ENCODE results near the gene ROR2. TPM values are rescaled to one million over a fixed set of nuclear protein-coding genes. Genes with fewer than 3 reads are reported as not detected.

Gene ROR2
- total RNA-seq, 3 donors from 2014 or later, result 3.9 to 56.0 (median 6.5) TPM

- intact Hi-C loops (cut with DNase I, micrococcal nuclease), result no loop called here
- TF ChIP-seq, protein P1, sequence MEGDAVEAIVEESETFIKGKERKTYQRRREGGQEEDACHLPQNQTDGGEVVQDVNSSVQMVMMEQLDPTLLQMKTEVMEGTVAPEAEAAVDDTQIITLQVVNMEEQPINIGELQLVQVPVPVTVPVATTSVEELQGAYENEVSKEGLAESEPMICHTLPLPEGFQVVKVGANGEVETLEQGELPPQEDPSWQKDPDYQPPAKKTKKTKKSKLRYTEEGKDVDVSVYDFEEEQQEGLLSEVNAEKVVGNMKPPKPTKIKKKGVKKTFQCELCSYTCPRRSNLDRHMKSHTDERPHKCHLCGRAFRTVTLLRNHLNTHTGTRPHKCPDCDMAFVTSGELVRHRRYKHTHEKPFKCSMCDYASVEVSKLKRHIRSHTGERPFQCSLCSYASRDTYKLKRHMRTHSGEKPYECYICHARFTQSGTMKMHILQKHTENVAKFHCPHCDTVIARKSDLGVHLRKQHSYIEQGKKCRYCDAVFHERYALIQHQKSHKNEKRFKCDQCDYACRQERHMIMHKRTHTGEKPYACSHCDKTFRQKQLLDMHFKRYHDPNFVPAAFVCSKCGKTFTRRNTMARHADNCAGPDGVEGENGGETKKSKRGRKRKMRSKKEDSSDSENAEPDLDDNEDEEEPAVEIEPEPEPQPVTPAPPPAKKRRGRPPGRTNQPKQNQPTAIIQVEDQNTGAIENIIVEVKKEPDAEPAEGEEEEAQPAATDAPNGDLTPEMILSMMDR (IDR thresholded peaks at IDR 0.05), result no peak
- no peak for DNase-seq
- Histone ChIP-seq H3K36me3 (ENCODE audit: low read depth) (no peaks in the 10 kb centered on the region), H3K9me3 (no peaks in the 10 kb centered on the region), H3K4me1 (ENCODE audit: low read depth) (no peaks in the 10 kb centered on the region), H3K4me3 (no peak overlapping the region)
- ATAC-seq, result no peak
Measured at GRCh38 chr9:91867740-91868139, 82.3 kb downstream of the ROR2 start.

DNA sequence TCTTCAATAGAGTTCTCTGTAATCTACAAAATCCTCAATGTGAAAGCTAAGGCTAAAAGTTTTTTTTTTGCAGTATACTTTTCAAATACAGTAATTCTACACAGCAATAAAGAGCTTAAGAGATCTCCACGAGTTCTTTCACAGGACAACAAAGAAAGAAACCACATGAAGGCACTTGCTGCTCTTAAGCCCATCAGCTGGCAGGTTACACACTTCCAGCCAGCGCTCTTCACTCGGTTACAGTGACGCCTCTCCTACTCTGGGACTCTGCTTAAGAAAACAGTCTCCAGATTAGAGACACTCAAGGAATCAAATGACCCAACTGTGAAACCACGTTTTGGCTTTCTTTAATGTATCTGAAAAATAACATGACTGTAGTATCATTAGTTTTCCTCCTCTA is 85.0 kb downstream of the ROR2 start:
- intact Hi-C loops (cut with DNase I, micrococcal nuclease), result no loop called here
- Histone ChIP-seq H3K9me3 (no peaks in the 10 kb centered on the region), H3K36me3 (ENCODE audit: low read depth) (no peaks in the 10 kb centered on the region), H3K4me1 (ENCODE audit: low read depth) (no peaks in the 10 kb centered on the region), H3K4me3 (no peak overlapping the region)
- TF ChIP-seq, protein P1 (IDR thresholded peaks at IDR 0.05), result no peak
- DNase-seq (no peak), ATAC-seq (no peak)

GRCh38 chr9:91864380-91864779 is 85.6 kb downstream of the ROR2 start:
- ATAC-seq, result no peak
- no peaks in the 10 kb centered on the region for H3K4me1 ChIP-seq (ENCODE audit: low read depth)
- no peaks in the 10 kb centered on the region for H3K36me3 ChIP-seq (ENCODE audit: low read depth)
- no peak for DNase-seq
- TF ChIP-seq, protein P1 (IDR thresholded peaks at IDR 0.05), result no peak
- intact Hi-C loops (cut with DNase I, micrococcal nuclease), result no loop called here
- H3K9me3 ChIP-seq, result no peaks in the 10 kb centered on the region
- no peak overlapping the region for H3K4me3 ChIP-seq

DNA sequence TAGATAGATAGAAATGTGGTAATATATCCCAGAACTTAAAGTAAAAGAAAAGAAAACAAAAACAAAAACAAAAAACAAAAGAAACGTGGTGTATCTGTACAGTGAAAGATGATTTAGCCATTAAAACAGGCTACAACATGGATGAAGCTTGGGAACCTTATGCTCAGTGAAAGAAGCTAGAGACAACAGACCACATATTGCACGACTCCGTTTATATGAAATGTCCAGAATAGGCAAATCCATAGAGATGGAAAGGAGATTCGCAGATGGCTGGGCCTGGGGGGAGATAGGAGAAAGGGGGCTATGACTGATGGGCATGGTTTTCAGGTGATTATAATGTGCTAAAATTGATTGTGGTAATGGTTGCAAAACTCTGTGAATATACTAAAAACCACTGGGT is 86.6 kb downstream of the ROR2 start:
- intact Hi-C loops (cut with DNase I, micrococcal nuclease), result no loop called here
- H3K4me1 ChIP-seq (ENCODE audit: low read depth), result no peaks in the 10 kb centered on the region
- no peaks in the 10 kb centered on the region for H3K9me3 ChIP-seq
- TF ChIP-seq, protein P1 (IDR thresholded peaks at IDR 0.05), result no peak
- no peaks in the 10 kb centered on the region for H3K36me3 ChIP-seq (ENCODE audit: low read depth)
- ATAC-seq (no peak), DNase-seq (no peak)
- no peak overlapping the region for H3K4me3 ChIP-seq

- intact Hi-C loops (cut with DNase I, micrococcal nuclease), result no loop called here
- H3K4me1 ChIP-seq (ENCODE audit: low read depth), result no peaks in the 10 kb centered on the region
- H3K36me3 ChIP-seq (ENCODE audit: low read depth), result no peaks in the 10 kb centered on the region
- no peak overlapping the region for H3K4me3 ChIP-seq
- TF ChIP-seq, protein P1 (IDR thresholded peaks at IDR 0.05), result no peak
- no peaks in the 10 kb centered on the region for H3K9me3 ChIP-seq
- DNase-seq, result no peak
- ATAC-seq, result peak; percentile 20
Measured at GRCh38 chr9:91858213-91859030, 91.6 kb downstream of the ROR2 start.

Data from mucosa of descending colon (tissue), 3 donors.